ENCODE data around the gene RPN2.
A peak's percentile ranks its signal among the peaks of the same experiment; 100 is the strongest.

RPN2 gene

GRCh38 chr20:37219751-37220668 lies 40.9 kb downstream of the RPN2 start:
- no peak for ATAC-seq

GRCh38 chr20:37220731-37221130 lies 41.6 kb downstream of the RPN2 start:
- ATAC-seq, result no peak

GRCh38 chr20:37222086-37222485 lies 43.0 kb downstream of the RPN2 start:
- ATAC-seq, result no peak

- peak in 1 of 2 donors; percentile 58 for ATAC-seq
Observed at GRCh38 chr20:37223053-37223452, 43.9 kb downstream of the RPN2 start.

GRCh38 chr20:37225146-37225545 lies 46.0 kb downstream of the RPN2 start:
- ATAC-seq, result no peak

GRCh38 chr20:37226889-37227288 lies 47.8 kb downstream of the RPN2 start:
- no peak for ATAC-seq

GRCh38 chr20:37228082-37228481 lies 49.0 kb downstream of the RPN2 start:
- no peak for ATAC-seq

- no peak for ATAC-seq
Observed at GRCh38 chr20:37228656-37229055, 49.5 kb downstream of the RPN2 start.

GRCh38 chr20:37229357-37229756 lies 50.2 kb downstream of the RPN2 start:
- ATAC-seq, result no peak

- no peak for ATAC-seq
Observed at GRCh38 chr20:37230200-37230599, 51.1 kb downstream of the RPN2 start.

GRCh38 chr20:37231947-37232630 lies 53.0 kb downstream of the RPN2 start:
- ATAC-seq, result no peak

- ATAC-seq, result no peak
Observed at GRCh38 chr20:37233548-37234253, 54.6 kb downstream of the RPN2 start.

- no peak for ATAC-seq
Observed at GRCh38 chr20:37234254-37234581, 55.1 kb downstream of the RPN2 start.

- no peak for ATAC-seq
Observed at GRCh38 chr20:37235065-37235464, 55.9 kb downstream of the RPN2 start.

- ATAC-seq, result no peak
Observed at GRCh38 chr20:37236462-37236861, 57.3 kb downstream of the RPN2 start.

- no peak for ATAC-seq
Observed at GRCh38 chr20:37237656-37238055, 58.5 kb downstream of the RPN2 start.

- ATAC-seq, result no peak
Observed at GRCh38 chr20:37238426-37238825, 59.3 kb downstream of the RPN2 start.

GRCh38 chr20:37238935-37239451 lies 59.9 kb downstream of the RPN2 start:
- no peak for ATAC-seq

GRCh38 chr20:37240337-37241067 lies 61.4 kb downstream of the RPN2 start:
- ATAC-seq, result no peak

GRCh38 chr20:37242503-37242902 lies 63.4 kb downstream of the RPN2 start:
- no peak for ATAC-seq

GRCh38 chr20:37243076-37243936 lies 64.2 kb downstream of the RPN2 start:
- no peak for ATAC-seq
